Heart left ventricle (tissue), 13 donors: ENCODE data around the gene PLXNC1.

Source experiments
- POLR2A ChIP-seq, 2 donors: fragments of 450-650 bp; IDR thresholded peaks; one replicate each; pipeline ENCODE4 v1.6.1; 2017; ENCODE audit warnings: antibody characterized with exemption in 2 of 2, mild to moderate bottlenecking in 2 of 2, moderate library complexity in 2 of 2
- TF ChIP-seq, protein P1 (sequence below), 12 donors: fragments of 200-600 bp; sonication (generic) in 4 of 12; IDR thresholded peaks; one replicate each; pipeline versions ENCODE4 v1.5.0 to v1.8.0; 2018 to 2022; ENCODE audit warnings: antibody characterized with exemption in 12 of 12, mild to moderate bottlenecking in 5 of 12
- donor health status: ischemic (EF 13 %, LVEDD 7.1; RV severe dilation, severe dysfunction).
- donor health status: DM: no; HTN: yes; CAD: no.
- donor health status: DM: no; HTN: no; CAD: no.
- donor health status: ischemic (EF 25% LVEDD 6.9; RV normal size, moderate dysfunction).
- donor health status: ischemic (EF 25% LVEDD 5.7; RV mildly dilated, moderate dysfunction).
- donor health status: ischemic (EF 35%, LVEDD 5.7; RV mildly dilated, moderate dysfunction).
- donor health status: nonischemic (EF 11% LVEDD 7.7; RV severe dilation, severe dysfunction).
- donor health status: DM: yes; HTN: yes; CAD: no.
- donor health status: PGD.
- donor health status: ischemic (EF 29% LVEDD 5.4; RV normal size, mild dysfunction).
- donor health status: nonischemic (EF 23%, LVEDD 6.1; RV moderate dilation, normal function).

DNA sequence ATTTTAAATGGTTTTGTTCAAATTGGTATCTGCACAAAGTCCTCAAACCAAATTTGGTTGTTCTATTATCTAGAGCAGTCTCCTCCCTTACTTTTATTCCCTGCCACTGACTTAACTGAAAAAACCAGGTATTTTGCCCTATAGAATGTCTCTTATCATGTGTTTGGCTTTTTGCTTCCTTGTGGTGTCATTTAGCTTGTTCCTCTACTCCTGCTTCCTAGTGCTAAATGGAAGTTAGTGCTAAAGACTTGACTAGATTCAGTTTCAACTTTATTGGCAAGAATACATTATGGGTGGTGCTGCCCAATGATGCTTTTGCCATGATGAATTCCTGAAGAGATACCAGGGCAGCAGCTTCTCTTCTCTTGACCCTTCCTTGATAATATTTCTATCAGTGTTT, 29.7 kb downstream of the PLXNC1 start:
- TF ChIP-seq, protein P1, sequence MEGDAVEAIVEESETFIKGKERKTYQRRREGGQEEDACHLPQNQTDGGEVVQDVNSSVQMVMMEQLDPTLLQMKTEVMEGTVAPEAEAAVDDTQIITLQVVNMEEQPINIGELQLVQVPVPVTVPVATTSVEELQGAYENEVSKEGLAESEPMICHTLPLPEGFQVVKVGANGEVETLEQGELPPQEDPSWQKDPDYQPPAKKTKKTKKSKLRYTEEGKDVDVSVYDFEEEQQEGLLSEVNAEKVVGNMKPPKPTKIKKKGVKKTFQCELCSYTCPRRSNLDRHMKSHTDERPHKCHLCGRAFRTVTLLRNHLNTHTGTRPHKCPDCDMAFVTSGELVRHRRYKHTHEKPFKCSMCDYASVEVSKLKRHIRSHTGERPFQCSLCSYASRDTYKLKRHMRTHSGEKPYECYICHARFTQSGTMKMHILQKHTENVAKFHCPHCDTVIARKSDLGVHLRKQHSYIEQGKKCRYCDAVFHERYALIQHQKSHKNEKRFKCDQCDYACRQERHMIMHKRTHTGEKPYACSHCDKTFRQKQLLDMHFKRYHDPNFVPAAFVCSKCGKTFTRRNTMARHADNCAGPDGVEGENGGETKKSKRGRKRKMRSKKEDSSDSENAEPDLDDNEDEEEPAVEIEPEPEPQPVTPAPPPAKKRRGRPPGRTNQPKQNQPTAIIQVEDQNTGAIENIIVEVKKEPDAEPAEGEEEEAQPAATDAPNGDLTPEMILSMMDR (IDR thresholded peaks at IDR 0.05): no peak
- TF ChIP-seq POLR2A (IDR thresholded peaks at IDR 0.05): no peak
